Measurements from ENCODE around the gene CDA. TPM values are rescaled to one million over a fixed set of nuclear protein-coding genes. Genes with fewer than 3 reads are reported as not detected.

Gene CDA
- total RNA-seq, 4 donors from 2014 or later: 5.3 to 24.1 (median 18.5) TPM

- no peak for DNase-seq (ENCODE audit: low spot score in 2 of 2)
- H3K4me3 ChIP-seq (ENCODE audit: low read depth, poor library complexity, severe bottlenecking): no peak overlapping the region
- no peak for TF ChIP-seq POLR2A (IDR thresholded peaks at IDR 0.05)
- intact Hi-C loops (cut with DNase I; ENCODE audit: low total_unique reads): no loop called here
- WGBS, 2 donors: 54 to 58% methylated on average over 12 of the region's 12 CpGs
These were observed 75.2 kb downstream of the CDA start for GRCh38 chr1:20663969-20664715.

GRCh38 chr1:20665726-20666125 is 76.8 kb downstream of the CDA start:
- WGBS, 2 donors: 56 to 63% methylated on average over 12 of the region's 12 CpGs
- no peak for DNase-seq (ENCODE audit: low spot score in 2 of 2)
- no peak for TF ChIP-seq CTCF (IDR thresholded peaks at IDR 0.05)
- TF ChIP-seq POLR2A (IDR thresholded peaks at IDR 0.05): no peak
- intact Hi-C loops (cut with DNase I; ENCODE audit: low total_unique reads): no loop called here
- no peak overlapping the region for H3K4me3 ChIP-seq (ENCODE audit: low read depth, poor library complexity, severe bottlenecking)

GRCh38 chr1:20666146-20666545 is 77.2 kb downstream of the CDA start:
- WGBS, 2 donors: 72 to 76% methylated on average over 11 to 14 of the region's 16 CpGs
- no peak for DNase-seq (ENCODE audit: low spot score in 2 of 2)
- no peak overlapping the region for H3K4me3 ChIP-seq (ENCODE audit: low read depth, poor library complexity, severe bottlenecking)
- intact Hi-C loops (cut with DNase I; ENCODE audit: low total_unique reads): no loop called here
- TF ChIP-seq CTCF (IDR thresholded peaks at IDR 0.05) (no peak), POLR2A (IDR thresholded peaks at IDR 0.05) (no peak)

GRCh38 chr1:20666804-20667203 is 77.9 kb downstream of the CDA start:
- 100% methylated on average over 1 of the region's 1 CpG for WGBS, 2 donors
- H3K4me3 ChIP-seq (ENCODE audit: low read depth, poor library complexity, severe bottlenecking): no peak overlapping the region
- intact Hi-C loops (cut with DNase I; ENCODE audit: low total_unique reads): no loop called here
- TF ChIP-seq POLR2A (IDR thresholded peaks at IDR 0.05) (no peak), CTCF (IDR thresholded peaks at IDR 0.05) (no peak)
- no peak for DNase-seq (ENCODE audit: low spot score in 2 of 2)

Other genes with a start within 250 kb of the CDA start
- 10 to 100 TPM in 2 of 4 donors, 1 to 10 TPM in 2; 3.8 to 13.3 (median 8.4) TPM for gene CAMK2N1, start 102.9 kb upstream of the CDA start, total RNA-seq
- gene MUL1, start 80.9 kb upstream of the CDA start, total RNA-seq: 10 to 100 TPM; 32.7 to 46.2 (median 37.4) TPM
- under 1 TPM in 2 of 4 donors, not detected in 2; 0.15 to 0.62 TPM for gene FAM43B, start 36.5 kb upstream of the CDA start, total RNA-seq
- gene PINK1, start 44.4 kb downstream of the CDA start, total RNA-seq: 100 to 1,000 TPM; 149 to 173 (median 161) TPM
- 100 to 1,000 TPM in 2 of 4 donors, 10 to 100 TPM in 2; 72.4 to 146 (median 113) TPM for gene DDOST, start 72.3 kb downstream of the CDA start, total RNA-seq
- gene KIF17, start 128.9 kb downstream of the CDA start, total RNA-seq: 1 to 10 TPM in 3 of 4 donors, under 1 TPM in 1; 0.30 to 5.7 (median 2.2) TPM
- 1 to 10 TPM in 1 of 4 donors, under 1 TPM in 3; 0.11 to 1.0 (median 0.18) TPM for gene SH2D5, start 143.6 kb downstream of the CDA start, total RNA-seq
- 100 to 1,000 TPM; 154 to 242 (median 190) TPM for gene HP1BP3, start 198.2 kb downstream of the CDA start, total RNA-seq